Activated CD8-positive, alpha-beta memory T cell treated with anti-CD3 and anti-CD28 coated beads, Interleukin-2, amount 50 U/mL, for 1 hour (primary cell): ENCODE results near the gene RELT.

Experiments
- DNase-seq: peaks from one replicate; pipeline ENCODE4 v3.0.0-alpha.2; 2020; ENCODE audit errors: extremely low read depth

RELT gene

DNA sequence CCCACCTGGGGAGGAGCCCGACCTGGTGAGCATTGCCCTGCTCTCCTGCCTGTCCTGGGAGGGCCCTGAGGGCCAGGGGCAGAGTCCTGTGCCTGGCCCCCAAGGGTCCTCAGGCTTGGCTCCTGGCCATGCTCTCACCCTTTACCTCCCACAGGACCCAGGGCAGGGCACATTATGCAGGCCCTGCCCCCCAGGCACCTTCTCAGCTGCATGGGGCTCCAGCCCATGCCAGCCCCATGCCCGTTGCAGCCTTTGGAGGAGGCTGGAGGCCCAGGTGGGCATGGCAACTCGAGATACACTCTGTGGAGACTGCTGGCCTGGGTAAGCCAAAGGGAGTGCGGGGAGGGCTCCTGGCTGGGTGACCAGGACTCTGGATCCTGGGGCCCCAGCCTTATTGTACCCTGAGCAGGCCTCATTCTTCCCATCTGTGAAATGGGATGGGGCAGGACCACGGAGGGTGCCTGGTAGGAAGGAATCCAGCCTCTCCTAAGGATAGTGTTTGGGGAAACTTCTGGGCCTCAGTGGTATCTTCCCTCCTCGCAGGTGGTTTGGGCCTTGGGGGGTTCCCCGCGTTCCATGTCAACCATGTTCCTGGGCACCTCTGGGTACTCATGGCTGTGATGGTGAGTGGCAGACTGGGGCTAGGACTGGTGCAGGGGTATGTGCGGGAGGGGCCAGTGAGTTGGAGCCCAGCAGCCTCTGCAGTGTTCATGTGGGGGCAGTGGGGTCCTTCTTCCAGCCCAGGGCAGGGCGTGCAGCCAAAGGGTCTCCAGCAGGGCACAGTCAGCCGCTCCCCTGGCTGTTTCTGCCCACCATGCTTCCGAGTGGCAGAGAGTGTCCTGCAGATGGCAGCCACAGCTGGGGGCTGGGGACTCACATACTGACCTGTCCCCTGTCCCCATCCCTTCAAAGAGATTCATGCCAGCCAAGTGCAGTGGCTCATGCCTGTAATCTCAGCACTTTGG, 14.7 kb downstream of the RELT start:
- DNase-seq: no peak

DNA sequence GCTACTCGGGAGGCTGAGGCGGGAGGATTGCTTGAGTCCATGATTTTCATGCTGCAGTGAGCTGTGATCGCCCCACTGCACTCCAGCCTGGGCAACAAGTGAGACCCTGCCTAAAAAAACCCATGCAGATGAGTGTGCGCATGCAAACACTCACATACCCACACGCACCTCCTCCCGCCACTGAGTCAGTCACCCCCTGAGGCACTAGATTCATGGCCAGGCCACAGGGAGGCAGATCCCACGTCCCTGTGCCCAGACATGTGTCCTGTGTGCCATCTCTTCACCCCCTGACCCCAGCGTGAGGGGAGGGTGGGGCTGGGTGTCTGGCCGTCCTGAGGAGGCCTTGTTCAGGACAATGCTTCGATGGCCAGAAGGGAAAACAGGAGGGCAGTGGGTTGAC, 15.5 kb downstream of the RELT start:
- DNase-seq: no peak

DNA sequence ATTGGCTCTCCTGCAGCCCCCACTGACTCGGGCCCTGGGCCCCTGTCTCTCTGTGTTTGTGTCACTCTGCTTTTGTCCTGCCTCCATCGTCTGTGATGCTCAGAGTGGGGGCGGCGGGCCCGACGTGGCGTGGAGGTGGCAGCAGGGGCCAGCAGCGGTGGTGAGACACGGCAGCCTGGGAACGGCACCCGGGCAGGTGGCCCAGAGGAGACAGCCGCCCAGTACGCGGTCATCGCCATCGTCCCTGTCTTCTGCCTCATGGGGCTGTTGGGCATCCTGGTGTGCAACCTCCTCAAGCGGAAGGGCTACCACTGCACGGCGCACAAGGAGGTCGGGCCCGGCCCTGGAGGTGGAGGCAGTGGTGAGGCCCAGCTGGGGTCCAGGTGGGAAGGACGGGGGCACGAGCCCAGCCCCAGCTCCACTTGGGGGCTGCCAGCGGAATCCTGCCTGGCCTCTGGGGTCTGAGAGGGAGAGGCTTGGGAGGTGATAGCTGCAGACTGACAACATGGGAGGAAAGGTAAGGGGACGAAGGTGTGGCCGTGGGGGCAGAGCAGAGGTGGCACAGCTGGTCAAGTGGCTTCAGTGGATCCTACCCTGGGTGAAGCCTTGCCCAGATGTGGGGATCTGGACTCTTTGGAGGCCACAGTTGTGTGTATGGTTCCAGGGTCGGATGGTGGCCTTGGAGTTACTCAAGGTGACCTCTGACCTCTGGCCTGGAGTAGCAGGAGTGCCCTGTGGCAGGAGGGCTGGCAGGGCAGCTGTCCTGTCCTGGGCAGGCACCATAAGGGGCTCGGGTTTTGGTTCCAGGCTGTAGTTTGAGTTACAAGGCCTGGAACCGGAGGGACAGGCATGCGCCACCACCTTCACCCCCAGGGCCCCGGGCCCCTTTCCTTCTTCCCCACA, 16.2 kb downstream of the RELT start:
- DNase-seq: no peak

DNA sequence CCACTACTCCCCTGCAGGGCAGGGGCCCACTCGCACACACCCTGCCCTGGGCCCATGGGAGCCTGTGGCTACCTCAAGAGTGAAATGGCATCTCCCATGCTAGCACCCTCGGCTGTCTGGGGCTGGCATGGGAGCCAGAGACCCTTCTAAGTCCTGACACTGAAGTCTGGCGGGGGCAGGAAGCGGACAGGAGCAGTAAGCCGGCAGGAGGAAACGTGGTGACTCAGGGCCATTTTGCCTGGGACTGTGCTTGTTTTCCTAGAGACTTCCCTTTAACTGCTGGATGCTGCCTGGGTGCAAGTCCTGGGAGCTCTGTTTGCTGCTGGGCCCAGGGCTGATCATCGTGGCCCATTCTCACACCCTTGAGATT, 16.8 kb downstream of the RELT start:
- no peak for DNase-seq

DNA sequence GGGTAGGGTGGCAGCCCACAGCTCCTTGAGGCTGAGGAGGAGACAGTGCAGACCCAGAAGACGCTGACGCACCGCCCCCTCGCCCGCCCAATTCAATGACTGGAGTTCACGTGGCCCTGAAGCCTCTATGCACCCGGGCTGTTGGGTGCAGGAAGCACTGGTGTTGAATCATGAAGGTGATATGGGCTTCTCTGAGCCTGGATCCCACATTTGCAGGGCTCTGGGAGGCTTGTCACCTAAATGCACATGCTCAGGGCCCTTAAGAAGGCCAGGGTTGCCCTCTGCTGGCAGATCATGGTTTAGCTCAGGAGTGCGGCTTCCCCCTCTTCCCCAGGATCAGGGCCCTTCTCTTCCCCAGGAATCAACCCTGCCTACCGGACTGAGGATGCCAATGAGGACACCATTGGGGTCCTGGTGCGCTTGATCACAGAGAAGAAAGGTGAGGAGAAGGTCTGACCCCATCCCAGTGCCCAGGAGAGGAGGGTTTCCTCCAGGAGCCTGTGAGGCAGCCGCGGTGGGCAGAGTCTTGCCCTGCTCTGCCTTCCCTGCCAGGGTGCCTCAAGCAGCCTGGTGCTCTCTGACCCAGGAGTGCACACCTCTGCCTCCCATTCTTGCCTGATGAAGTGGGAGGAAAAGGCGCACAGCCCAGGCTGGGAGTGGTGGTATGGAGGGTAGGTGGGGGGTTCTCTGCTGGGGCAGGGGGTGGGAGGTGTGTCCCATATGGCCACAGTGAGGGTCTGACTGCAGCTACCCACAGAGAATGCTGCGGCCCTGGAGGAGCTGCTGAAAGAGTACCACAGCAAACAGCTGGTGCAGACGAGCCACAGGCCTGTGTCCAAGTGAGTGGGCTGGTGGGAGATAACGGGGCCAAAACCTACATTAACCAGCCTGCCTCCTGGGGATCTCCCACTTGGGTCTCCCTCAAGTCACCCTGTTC, 17.5 kb downstream of the RELT start:
- no peak for DNase-seq

DNA sequence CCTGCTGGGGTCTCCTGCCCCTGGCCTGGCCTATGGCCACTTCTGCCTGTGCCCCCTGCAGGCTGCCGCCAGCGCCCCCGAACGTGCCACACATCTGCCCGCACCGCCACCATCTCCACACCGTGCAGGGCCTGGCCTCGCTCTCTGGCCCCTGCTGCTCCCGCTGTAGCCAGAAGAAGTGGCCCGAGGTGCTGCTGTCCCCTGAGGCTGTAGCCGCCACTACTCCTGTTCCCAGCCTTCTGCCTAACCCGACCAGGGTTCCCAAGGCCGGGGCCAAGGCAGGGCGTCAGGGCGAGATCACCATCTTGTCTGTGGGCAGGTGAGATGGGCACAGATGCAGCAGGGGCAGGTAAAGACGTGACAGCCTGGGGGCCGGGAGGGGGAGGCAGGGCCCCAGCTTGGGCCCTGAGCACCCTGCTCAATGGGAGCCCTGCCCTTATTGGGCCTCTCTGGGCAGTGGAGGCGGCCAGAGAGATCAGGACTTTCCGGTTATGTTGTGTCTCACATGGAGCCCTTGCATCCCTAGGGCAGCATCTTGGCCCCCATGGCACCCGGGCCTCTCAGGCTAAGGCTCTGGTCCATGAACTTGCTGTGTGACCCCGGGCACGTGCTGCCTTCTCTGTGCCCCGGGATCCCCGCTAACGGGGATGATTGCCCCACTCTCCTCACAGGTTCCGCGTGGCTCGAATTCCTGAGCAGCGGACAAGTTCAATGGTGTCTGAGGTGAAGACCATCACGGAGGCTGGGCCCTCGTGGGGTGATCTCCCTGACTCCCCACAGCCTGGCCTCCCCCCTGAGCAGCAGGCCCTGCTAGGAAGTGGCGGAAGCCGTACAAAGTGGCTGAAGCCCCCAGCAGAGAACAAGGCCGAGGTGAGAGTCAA, 18.5 kb downstream of the RELT start:
- no peak for DNase-seq

DNA sequence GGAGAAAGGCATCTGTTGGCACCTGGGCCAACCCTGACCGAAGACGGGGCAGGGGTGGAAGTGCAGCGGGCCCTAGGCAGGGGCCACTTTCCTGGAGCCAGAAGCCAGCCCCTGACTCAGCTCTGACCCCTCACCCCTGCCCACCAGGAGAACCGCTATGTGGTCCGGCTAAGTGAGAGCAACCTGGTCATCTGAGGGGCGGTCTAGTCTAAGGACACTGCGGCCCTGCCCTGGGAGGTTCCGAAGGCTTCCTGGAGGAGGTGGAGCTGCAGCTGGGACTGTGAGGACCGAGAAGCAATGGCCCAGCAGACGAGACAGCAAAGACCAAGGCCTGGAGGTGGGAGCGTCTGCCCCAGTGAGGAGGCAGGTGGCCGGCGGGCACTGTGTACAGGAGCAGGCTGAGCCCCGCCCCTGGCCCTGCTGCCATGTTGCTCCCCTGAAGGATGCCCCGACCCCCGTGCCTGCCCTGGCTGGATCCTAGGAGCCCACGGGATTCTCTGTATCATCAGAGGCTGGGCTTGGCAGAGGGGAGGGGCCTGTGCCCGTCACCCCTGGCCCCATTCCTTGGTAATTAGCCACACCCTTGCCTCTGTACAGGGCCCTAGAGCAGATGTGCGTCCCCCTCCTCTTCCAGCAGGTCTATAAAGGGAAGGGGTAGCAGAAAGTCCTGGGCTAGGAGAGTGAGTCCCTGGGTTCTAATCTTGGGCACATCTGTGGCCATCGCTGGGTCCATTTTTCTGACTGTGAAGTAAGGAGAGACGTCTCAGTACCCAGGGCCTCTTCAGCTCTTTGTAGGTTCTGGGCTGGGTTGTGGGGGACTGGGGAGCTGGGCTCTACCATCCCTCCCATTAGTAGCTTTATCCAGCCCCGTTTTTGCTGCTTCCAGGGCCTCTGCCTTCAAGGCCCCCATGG, 19.4 kb downstream of the RELT start:
- no peak for DNase-seq

DNA sequence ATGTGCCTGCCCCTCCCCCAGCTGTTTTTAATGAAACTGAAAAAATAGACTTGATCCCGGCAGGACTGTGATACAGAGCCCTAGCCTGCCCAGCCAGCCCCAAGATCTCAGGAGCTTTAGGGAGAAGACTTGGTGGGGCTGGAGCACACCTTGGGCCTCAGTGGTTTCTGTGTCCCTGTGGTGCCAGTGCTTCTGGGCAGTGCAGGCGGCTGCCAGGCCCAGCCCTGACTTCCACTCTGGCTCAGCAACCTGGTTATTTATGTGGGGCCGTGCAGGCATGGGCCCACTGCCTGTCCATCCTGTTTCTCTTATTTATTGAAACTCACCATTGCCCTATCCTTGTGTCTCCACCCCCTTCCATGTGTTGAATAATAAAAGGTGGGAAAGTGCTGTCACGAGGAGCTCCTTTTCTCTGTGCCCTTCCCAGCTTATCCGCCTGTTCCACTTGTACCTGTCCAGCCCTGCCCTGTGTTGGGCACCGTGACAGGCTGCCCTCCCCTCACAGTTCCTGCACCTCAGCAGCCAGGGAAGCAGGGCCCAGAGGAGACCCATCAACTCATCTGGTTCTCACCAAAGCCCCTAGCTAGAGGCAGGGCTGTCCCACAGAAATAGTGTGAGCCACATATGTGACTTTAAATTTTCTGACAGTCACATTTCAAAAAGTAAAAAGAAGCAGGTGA, 20.2 kb downstream of the RELT start:
- DNase-seq: no peak

DNA sequence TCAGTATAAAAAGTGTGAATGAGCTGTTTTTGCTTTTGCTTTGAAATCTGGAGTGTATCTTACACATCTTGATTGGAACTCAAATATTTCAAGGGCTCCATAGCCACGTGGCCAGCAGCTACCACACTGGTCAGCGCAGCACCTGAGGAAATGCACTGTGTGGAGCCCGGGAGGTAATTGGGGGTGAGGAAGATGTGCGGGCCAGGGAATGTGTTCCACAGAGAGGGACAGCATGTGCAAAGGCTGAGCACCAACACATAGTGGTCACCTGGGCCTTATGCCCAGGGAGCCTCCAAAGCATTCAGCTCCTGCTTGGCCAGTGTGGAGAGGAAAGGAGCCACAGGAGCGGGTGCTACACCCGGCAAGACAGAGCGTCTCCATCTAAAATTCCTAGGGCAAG, 20.8 kb downstream of the RELT start:
- no peak for DNase-seq

DNA sequence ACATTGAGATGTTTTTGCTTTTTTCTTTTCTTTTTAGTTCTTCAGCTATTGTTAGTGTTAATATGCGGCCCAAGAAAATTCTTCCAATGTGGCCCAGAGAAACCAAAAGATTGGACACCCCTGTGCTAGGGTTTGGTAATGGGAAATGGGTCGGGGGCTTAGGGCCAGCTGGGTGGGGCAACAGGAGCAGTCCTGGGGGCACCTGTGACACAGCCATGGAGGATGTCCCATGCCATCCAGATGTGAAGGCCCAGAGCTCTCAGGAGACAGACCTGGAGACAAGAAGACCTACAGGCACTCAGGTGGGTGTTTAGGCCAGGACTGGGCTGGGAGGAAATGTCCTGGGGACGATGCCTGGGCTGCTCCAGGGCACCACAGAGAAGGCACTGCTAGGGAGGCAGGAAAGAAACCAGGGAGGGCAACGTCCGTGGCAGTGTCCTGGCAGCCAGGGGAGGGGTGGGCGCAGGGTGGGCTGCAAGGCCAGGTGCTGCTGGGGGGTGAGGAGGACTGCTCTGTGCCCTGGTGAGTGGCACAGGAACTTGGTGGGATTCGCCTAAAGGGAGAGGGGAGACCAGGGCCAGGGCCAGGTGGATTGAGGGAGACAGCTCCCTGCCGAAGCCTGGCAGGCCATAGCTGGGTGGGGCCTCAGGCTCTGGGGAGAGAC, 21.4 kb downstream of the RELT start:
- DNase-seq: no peak

DNA sequence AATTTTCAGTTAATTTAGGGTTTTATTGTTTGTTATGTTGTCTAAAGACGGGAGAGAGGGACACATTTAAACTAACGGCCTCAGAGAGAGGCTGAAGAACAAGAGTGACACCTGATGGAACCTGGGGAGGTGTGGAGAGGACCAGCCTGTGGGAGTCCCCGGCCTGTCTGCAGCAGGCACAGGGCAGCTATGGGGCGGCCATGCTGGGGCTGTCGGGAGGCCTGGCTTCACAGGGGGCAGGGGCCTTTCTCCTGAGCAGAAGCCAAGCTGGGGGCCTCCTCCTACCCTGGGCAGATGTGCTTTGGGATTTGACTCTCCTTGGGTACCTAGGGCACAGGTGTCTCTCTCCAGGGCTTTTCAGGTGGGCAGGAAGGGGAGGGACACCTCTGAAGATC, 21.9 kb downstream of the RELT start:
- no peak for DNase-seq

DNA sequence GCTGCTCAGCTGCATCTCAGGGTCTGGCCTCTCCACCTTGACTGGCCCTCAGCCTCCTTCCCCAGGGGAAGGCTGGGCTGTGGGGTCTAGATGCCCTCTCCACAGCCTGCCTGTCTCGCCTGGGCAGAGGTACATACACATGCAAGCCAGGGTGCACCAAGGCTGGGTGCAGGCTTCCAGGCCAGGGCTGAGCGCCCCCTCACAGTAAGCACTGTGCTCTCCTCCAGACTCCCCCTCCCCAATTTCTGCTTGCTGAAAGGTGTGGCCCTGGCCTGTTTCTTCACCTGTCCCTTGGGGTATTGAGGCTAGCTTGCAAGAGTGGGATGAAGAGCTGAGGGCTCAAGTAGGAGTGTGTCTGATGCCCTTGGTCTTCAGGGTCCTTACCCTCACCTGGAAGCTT, 22.5 kb downstream of the RELT start:
- DNase-seq: no peak

DNA sequence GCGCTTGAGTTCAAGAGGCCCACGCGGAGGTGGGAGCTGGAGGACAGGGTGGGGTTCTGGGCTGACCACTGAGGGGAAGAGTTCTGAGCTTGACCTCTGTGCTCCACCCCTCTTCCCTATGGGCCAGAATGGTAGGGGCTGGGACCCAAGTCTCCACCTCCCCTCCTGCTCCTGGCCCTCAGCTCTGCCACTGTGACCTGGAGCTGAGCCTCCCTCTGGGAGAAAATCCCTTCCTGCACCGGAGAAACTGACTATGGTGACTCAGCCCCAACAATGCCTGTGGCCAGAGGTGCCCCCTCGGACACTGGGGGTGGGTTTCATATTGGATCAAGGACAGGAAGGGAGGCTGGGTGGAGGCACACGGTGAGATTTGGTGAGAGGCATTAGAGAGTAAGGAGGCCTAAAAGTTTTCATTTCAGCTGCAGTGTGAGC, 23.0 kb downstream of the RELT start:
- no peak for DNase-seq

DNA sequence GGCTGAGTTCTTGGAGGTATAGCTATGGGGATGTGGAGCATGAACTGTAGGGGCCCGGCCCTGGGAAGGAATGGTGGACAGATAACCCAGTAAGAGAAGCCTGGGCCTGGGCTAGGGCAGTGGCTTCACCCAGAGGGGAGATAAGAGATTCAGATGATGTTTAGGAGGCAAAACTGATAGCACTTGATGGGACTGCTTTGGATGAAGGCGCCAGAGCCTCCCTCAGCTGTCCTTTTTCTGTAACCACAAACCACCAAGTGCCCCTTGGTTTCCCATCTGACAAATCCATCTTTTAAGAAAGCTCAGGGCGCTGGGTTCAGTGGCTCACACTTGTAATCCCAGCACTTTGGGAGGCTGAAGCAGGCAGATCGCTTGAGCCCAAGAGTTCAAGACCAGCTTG, 23.4 kb downstream of the RELT start:
- no peak for DNase-seq

DNA sequence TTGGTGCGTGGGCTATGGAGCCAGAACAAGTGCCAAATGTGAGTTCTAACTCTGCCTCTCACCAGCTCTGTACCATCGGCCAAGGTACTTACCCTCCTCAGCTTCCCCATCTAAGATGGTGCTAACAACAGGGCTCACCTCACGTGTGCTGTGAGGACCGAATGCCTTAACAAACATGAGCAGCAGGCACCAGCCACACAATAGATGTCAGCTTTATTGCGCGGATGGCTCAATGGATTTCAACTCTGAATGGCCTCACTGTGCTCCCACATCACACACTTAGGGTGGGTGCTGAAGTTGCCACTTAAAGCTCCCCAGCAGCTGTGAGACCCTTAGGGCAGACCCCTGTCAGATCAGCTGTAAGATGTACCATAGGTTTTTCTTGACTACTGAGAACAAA, 24.1 kb downstream of the RELT start:
- no peak for DNase-seq

DNA sequence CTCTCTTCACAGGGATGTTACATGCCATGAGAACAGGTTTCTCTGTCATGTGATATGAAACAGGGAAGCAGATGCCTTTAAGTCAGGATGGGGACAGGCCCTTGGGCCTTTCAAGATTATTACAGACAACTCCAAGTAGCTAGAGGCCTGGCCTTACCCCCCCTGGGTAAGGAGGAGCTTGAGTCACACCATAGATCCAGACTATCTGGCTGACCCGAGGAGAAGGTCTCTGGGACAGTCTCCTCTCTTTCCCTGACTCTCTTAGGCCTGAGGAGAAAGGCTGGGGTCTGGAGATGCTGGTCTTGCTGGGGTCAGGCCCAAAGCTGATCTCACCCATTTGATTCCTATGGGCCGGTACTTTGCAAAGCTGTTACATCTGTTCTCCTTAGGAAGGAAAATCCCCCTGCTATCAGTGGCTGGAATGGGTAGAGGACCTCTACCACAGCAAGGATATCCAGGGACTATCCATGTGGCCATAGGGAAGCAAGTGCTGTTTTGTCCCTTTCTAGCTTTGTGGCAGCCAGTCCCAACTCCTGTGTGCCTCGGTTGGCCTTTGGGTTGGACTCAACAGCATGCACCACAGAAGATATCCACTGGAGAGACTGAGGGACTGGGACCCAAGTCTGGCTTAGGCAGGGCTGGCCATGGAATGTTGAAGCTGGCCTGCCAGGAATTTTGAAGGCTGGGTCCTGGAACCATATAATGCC, 25.2 kb downstream of the RELT start:
- DNase-seq: no peak

DNA sequence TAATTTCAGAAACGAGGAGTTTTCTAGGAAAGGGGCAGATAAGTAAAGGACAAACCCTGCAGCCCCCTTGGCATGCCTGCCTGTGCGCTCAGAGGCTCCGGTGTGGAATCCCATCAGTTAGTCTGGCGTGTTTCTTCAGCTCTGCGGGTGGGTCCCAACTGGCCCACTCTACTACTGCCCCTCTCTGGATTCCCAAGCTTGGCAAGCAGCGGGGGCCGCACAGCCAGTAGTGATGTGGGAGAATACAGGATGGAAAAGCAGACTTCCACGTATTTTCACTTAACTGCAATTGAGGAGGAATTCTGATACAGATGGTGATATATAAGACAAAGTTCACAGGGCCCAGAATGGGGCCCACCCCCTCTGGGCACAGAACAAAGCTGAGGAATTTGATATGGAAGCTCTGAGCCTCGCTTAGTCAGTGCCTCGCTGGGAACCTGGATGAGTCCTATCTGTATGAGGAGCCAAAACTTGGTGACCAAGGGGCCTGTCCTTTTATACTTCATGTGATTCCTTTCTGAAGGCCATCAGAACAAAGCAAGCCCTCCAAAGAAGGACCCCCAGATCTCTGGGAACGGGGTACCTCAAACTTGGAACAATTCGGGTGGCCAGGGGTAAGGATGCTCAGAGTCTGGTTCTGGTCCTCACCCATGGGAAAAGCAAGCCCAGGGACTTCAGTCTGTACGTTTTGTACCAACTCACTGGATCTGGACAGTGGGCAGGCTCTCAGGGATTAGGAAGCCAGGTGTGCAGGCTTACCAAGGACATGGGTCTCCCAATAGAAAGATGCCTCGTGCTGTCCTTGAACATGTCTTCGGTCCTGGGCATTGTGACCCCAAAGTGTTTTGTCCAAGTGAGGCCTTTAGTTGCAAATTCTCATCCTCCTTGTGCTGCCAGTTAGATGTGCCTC, 26.0 kb downstream of the RELT start:
- no peak for DNase-seq
